H1 (cell line): ENCODE results near the gene CCDC88C. TPM values are rescaled to one million over a fixed set of nuclear protein-coding genes. Genes with fewer than 3 reads are reported as not detected.

Experiments
- CTCF ChIA-PET: fragments of 300-600 bp; sonication (Branson Sonifier 250); formaldehyde crosslinking; loops from one replicate; lab custom pipeline; 2021; ENCODE audit not compliant: partially characterized antibody; lab: Charles Lee
- POLR2A ChIA-PET: fragments of 300-600 bp; sonication (Branson Sonifier 250); formaldehyde crosslinking; loops from one replicate; lab custom pipeline; 2021; ENCODE audit warnings: inconsistent platforms; ENCODE audit not compliant: partially characterized antibody; lab: Charles Lee
- DNase-seq, 2 experiments: peaks; one replicate each; pipeline versions ENCODE4 v3.0.0 to v3.0.0-alpha.2; 2010 to 2022; ENCODE audit warnings: low spot score in 2 of 2, low read depth in 1 of 2, mixed read lengths in 1 of 2
- FAIRE-seq: peaks from 2 replicates; lab custom pipeline; 2011; peaks lifted over from hg19 to GRCh38; lab: Jason Lieb, UNC
- H2AFZ ChIP-seq: 2 replicates; pipeline ENCODE4 v1.8.1; 2012; ENCODE audit warnings: low read length, inconsistent platforms
- H2AK5ac ChIP-seq: 2 replicates; pipeline ENCODE4 v1.6.1; 2013; ENCODE audit warnings: low read depth, low read length
- H2BK120ac ChIP-seq: replicated peaks from 2 replicates; pipeline ENCODE3; 2013; ENCODE audit warnings: low read depth, low read length, inconsistent platforms
- H2BK12ac ChIP-seq: 2 replicates; pipeline ENCODE4 v1.6.1; 2013; ENCODE audit warnings: low read depth, low read length
- H2BK15ac ChIP-seq: 2 replicates; pipeline ENCODE4 v1.6.1; 2013; ENCODE audit warnings: low read length
- H2BK20ac ChIP-seq: 2 replicates; pipeline ENCODE4 v1.6.1; 2013; ENCODE audit warnings: low read length
- H2BK5ac ChIP-seq: 2 replicates; pipeline ENCODE4 v1.6.1; 2013; ENCODE audit warnings: low read depth, low read length
- H3K14ac ChIP-seq: 2 replicates; pipeline ENCODE4 v1.6.1; 2013; ENCODE audit warnings: inconsistent platforms; ENCODE audit not compliant: insufficient read length
- H3K18ac ChIP-seq: 2 replicates; pipeline ENCODE4 v1.6.1; 2013; ENCODE audit warnings: low read length; ENCODE audit errors: extremely low read depth
- H3K23ac ChIP-seq: 2 replicates; pipeline ENCODE4 v1.6.1; 2013; ENCODE audit warnings: inconsistent platforms; ENCODE audit not compliant: insufficient read length
- H3K23me2 ChIP-seq: 2 replicates; pipeline ENCODE4 v1.6.1; 2013; ENCODE audit warnings: low read depth, low read length
- H3K27ac ChIP-seq: 2 replicates; pipeline ENCODE4 v1.6.1; 2011; ENCODE audit warnings: low read depth, low read length, inconsistent platforms
- H3K27me3 ChIP-seq, 4 experiments: replicated peaks in 1 of 4; 1 replicate in 1 of 4; 2 replicates in 3 of 4; pipeline versions ENCODE4 v1.6.1 to v1.8.1; 2011 to 2013; ENCODE audit warnings: low read length in 3 of 4, mild to moderate bottlenecking in 3 of 4, inconsistent platforms in 2 of 4, mixed read lengths in 2 of 4, moderate library complexity in 1 of 4; ENCODE audit not compliant: control insufficient read depth in 3 of 4, insufficient read depth in 3 of 4; ENCODE audit errors: extremely low read depth in 1 of 4
- H3K36me3 ChIP-seq, 4 experiments: 2 replicates each; pipeline versions ENCODE4 v1.6.1 to v1.8.1; 2011 to 2013; ENCODE audit warnings: mild to moderate bottlenecking in 4 of 4, low read length in 3 of 4, moderate library complexity in 2 of 4, control low read depth in 1 of 4, inconsistent platforms in 1 of 4; ENCODE audit not compliant: insufficient read depth in 4 of 4, control insufficient read depth in 2 of 4
- H3K4ac ChIP-seq: replicated peaks from 2 replicates; pipeline ENCODE3; 2013; ENCODE audit warnings: low read length, low read depth, mixed read lengths, inconsistent platforms; ENCODE audit not compliant: insufficient read length
- H3K4me1 ChIP-seq, 4 experiments: replicated peaks in 1 of 4; 1 replicate in 1 of 4; 2 replicates in 3 of 4; pipeline versions ENCODE4 v1.6.1 to v1.8.1; 2011 to 2013; ENCODE audit warnings: low read length in 3 of 4, inconsistent platforms in 2 of 4, mixed read lengths in 1 of 4; ENCODE audit not compliant: insufficient read depth in 4 of 4, control insufficient read depth in 3 of 4
- H3K4me2 ChIP-seq, 2 experiments: 2 replicates each; pipeline versions ENCODE4 v1.6.1 to v1.8.1; 2011 to 2013; ENCODE audit warnings: low read depth in 2 of 2, low read length in 2 of 2, control low read depth in 1 of 2, inconsistent platforms in 1 of 2, mild to moderate bottlenecking in 1 of 2; ENCODE audit not compliant: insufficient read depth in 1 of 2
- H3K4me3 ChIP-seq, 4 experiments: fragments of 200-600, 300-600 bp in 1 of 4; sonication (generic), shearing (Covaris generic), sonication (Bioruptor Twin) in 1 of 4; 2 replicates each; pipeline versions ENCODE4 v1.5.1 to v1.8.1; 2011 to 2016; ENCODE audit warnings: low read length in 4 of 4, low read depth in 3 of 4, control low read depth in 2 of 4, inconsistent platforms in 2 of 4, mild to moderate bottlenecking in 2 of 4, mixed read lengths in 1 of 4, moderate library complexity in 1 of 4; ENCODE audit not compliant: insufficient read depth in 2 of 4; ENCODE audit errors: extremely low read depth in 1 of 4
- H3K56ac ChIP-seq: replicated peaks from 2 replicates; pipeline ENCODE3; 2013; ENCODE audit warnings: low read depth, mild to moderate bottlenecking, mixed read lengths, low read length, inconsistent platforms; ENCODE audit not compliant: insufficient read length
- H3K79me1 ChIP-seq: 2 replicates; pipeline ENCODE4 v1.6.1; 2013; ENCODE audit warnings: low read depth, low read length, control low read depth
- H3K79me2 ChIP-seq, 2 experiments: 2 replicates each; pipeline versions ENCODE4 v1.6.1 to v1.8.1; 2012 to 2013; ENCODE audit warnings: low read length in 2 of 2, mild to moderate bottlenecking in 2 of 2, inconsistent platforms in 1 of 2; ENCODE audit not compliant: insufficient read depth in 2 of 2, control insufficient read depth in 1 of 2
- H3K9ac ChIP-seq, 4 experiments: replicated peaks in 1 of 4; 1 replicate in 1 of 4; 2 replicates in 3 of 4; pipeline versions ENCODE4 v1.6.1 to v1.8.1; 2011 to 2013; ENCODE audit warnings: low read depth in 3 of 4, low read length in 3 of 4, control low read depth in 2 of 4, mild to moderate bottlenecking in 2 of 4, moderate library complexity in 2 of 4, inconsistent platforms in 1 of 4; ENCODE audit errors: extremely low read depth in 1 of 4
- H3K9me3 ChIP-seq, 2 experiments: 2 replicates each; pipeline versions ENCODE4 v1.6.1 to v1.8.1; 2012 to 2013; ENCODE audit warnings: mild to moderate bottlenecking in 2 of 2, moderate library complexity in 2 of 2, control low read depth in 1 of 2, inconsistent platforms in 1 of 2, low read depth in 1 of 2, low read length in 1 of 2, mixed read lengths in 1 of 2; ENCODE audit not compliant: insufficient read depth in 2 of 2
- H4K20me1 ChIP-seq, 2 experiments: replicated peaks in 1 of 2; 2 replicates each; pipeline versions ENCODE3 to v1.8.1; 2011 to 2013; ENCODE audit warnings: inconsistent platforms in 2 of 2, low read length in 2 of 2, mild to moderate bottlenecking in 1 of 2; ENCODE audit not compliant: insufficient read depth in 2 of 2, control insufficient read depth in 1 of 2
- H4K5ac ChIP-seq: 2 replicates; pipeline ENCODE4 v1.6.1; 2013; ENCODE audit warnings: low read length, low read depth, mixed read lengths, inconsistent platforms; ENCODE audit not compliant: insufficient read length
- H4K8ac ChIP-seq: 2 replicates; pipeline ENCODE4 v1.8.0; 2013; ENCODE audit warnings: mild to moderate bottlenecking, moderate library complexity, low read length, inconsistent platforms; ENCODE audit not compliant: insufficient read depth; ENCODE audit errors: extremely low read depth
- H4K91ac ChIP-seq: replicated peaks from 2 replicates; pipeline ENCODE3; 2013; ENCODE audit warnings: low read length, mixed read lengths, inconsistent platforms; ENCODE audit not compliant: insufficient read length
- CBX8 ChIP-seq: fragments of 300-800, 300-1000 bp; sonication (generic); IDR thresholded peaks from 2 replicates; pipeline ENCODE4 v1.7.1; 2016; ENCODE audit warnings: low read depth, low read length, borderline replicate concordance
- EGR1 ChIP-seq: IDR thresholded peaks from 2 replicates; pipeline ENCODE4 v1.6.1; 2011; ENCODE audit warnings: low read depth, low read length, borderline replicate concordance
- EZH2 ChIP-seq: fragments of 200-600 bp; sonication (generic); IDR thresholded peaks from 2 replicates; pipeline ENCODE4 v1.7.1; 2012; ENCODE audit warnings: low read depth, mild to moderate bottlenecking, moderate library complexity, low read length, inconsistent platforms; ENCODE audit not compliant: severe bottlenecking
- JUND ChIP-seq: IDR thresholded peaks from 2 replicates; pipeline ENCODE4 v1.6.1; 2011; ENCODE audit warnings: mild to moderate bottlenecking, improper control_type of control experiment, low read length
- RAD21 ChIP-seq, 2 experiments: IDR thresholded peaks in 1 of 2; conservative IDR thresholded peaks in 1 of 2; 2 replicates each; pipeline ENCODE4 v1.6.1; 2011; ENCODE audit warnings: low read depth in 2 of 2, low read length in 2 of 2, improper control_type of control experiment in 1 of 2, inconsistent platforms in 1 of 2, mild to moderate bottlenecking in 1 of 2, moderate library complexity in 1 of 2
- SAP30 ChIP-seq: fragments of 300-600 bp; sonication (generic); IDR thresholded peaks from 2 replicates; pipeline ENCODE4 v1.7.1; 2012; ENCODE audit warnings: low read length, moderate library complexity, mild to moderate bottlenecking, inconsistent platforms; ENCODE audit not compliant: insufficient read depth, insufficient replicate concordance
- SIN3A ChIP-seq, 2 experiments: IDR thresholded peaks in 1 of 2; conservative IDR thresholded peaks in 1 of 2; 2 replicates each; pipeline ENCODE4 v1.6.1; 2011 to 2012; ENCODE audit warnings: low read length in 2 of 2, improper control_type of control experiment in 1 of 2, low read depth in 1 of 2, mild to moderate bottlenecking in 1 of 2
- SIX5 ChIP-seq: IDR thresholded peaks from 2 replicates; pipeline ENCODE4 v1.6.1; 2011; ENCODE audit warnings: mild to moderate bottlenecking, low read depth, low read length
- SUZ12 ChIP-seq: fragments of 200-600 bp; sonication (generic); IDR thresholded peaks from 2 replicates; pipeline ENCODE4 v1.6.1; 2012; ENCODE audit warnings: mild to moderate bottlenecking, inconsistent platforms, low read length, moderate library complexity, mixed read lengths
- WGBS, 2 experiments: shearing (Covaris generic) in 1 of 2; methylation state at CpG; one replicate each; pipeline versions ENCODE4 v1.1.6 to v1.1.7; 2013 to 2015; ENCODE audit warnings: low lambda C conversion rate in 2 of 2, mixed read lengths in 2 of 2, inconsistent platforms in 1 of 2, low coverage in 1 of 2, missing lambda C conversion rate in 1 of 2; ENCODE audit not compliant: insufficient replicate concordance in 2 of 2, insufficient coverage in 1 of 2, insufficient read length in 1 of 2; ENCODE audit errors: extremely low coverage in 1 of 2, missing lambda C conversion rate in 1 of 2; 5-methylcytosine and 5-hydroxymethylcytosine counted together
- polyA plus RNA-seq, 7 experiments: library from polyadenylated mRNA; depleted of rRNA in 3 of 7; stranded (reverse) in 5 of 7; unstranded in 2 of 7; fragments of >200 nt in 5 of 7; fragments of 200-250 nt in 2 of 7; gene quantifications; 1 replicate in 5 of 7; 2 replicates in 1 of 7; 4 replicates in 1 of 7; pipeline versions ENCODE4 v1.2.1 to v1.2.3, GENCODE V29; 2011 to 2013; ENCODE audit warnings: missing spikeins in 2 of 7, mixed read lengths in 2 of 7
- total RNA-seq: library from RNA; stranded (reverse); fragmentation: NEBNext Ultra II Directional; extraction: Animal tissue kit (Norgen Biotek cat#: 25700); gene quantifications from 2 replicates; pipeline ENCODE4 v1.2.1, GENCODE V29; 2021
- TF ChIP-seq, protein P1 (sequence below): IDR thresholded peaks from 2 replicates; pipeline ENCODE4 v1.6.1; 2012; ENCODE audit warnings: low read length, inconsistent platforms

Gene CCDC88C
- total and polyA plus RNA-seq, 2 of the 8 experiments (the other 6 are each of a cell fraction or from before 2014, with no cell fraction given), result 10.3 to 57.7 TPM

DNA sequence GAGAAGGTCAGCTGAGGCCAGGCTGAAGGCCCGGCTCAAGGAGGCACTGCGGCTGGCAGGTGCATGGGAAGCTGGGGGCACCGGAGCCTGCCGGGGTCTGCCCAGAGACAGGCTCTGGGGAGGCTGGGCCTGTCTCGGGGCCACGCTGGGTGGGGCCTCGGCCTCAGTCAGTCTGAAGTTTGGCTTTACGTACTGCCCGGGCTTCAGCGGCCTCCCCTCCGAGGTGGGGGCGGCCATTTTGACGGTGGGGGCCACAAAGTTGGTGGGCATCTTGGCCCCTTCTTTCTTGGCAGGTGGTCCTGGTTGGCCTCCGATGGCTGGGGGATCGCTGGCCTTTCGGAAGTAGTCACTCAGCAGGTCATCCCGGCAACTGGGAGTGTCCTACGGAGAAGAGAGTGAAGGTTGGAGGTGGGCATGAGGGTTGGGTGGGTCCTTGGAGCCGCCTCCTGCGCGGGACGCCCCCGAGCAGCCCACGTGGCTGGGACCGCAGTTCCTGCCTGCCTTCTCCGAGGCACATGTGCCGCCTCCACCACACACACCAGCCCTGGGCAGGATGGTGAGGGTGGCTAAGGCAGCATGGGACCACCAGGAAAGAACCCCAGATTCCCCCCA is 144.2 kb downstream of the CCDC88C start:
- Histone ChIP-seq H4K91ac (no peak overlapping the region), H3K27ac (no peak overlapping the region), H3K4me3 (no peak overlapping the region), H3K18ac (no peak overlapping the region), H2BK12ac (no peak overlapping the region), H3K23ac (no peak overlapping the region), H3K14ac (no peak overlapping the region), H2AFZ (no peak overlapping the region), H3K23me2 (no peaks in the 10 kb centered on the region), H3K79me1 (no peaks in the 10 kb centered on the region), H3K9me3 (no peaks in the 10 kb centered on the region), H2BK15ac (no peak overlapping the region), H3K4me1 (no peaks in the 10 kb centered on the region), H3K56ac (no peak overlapping the region), H3K4ac (no peak overlapping the region), H3K9ac (no peak overlapping the region), H4K20me1 (peaks cover 2 to 4% of the 10 kb centered on the region in 2 experiments), H2BK5ac (no peak overlapping the region; the same call in 1 of the 2 replicates), H2BK20ac (no peak overlapping the region), H3K36me3 (peaks cover 5 to 42% (median 26%) of the 10 kb centered on the region in 4 experiments; a peak in 7 of 8 replicates), H2BK120ac (no peak overlapping the region), H3K4me2 (no peak overlapping the region), H4K5ac (no peak overlapping the region), H4K8ac (peak overlapping the region; percentile 89), H3K27me3 (no peaks in the 10 kb centered on the region), H3K79me2 (no peaks in the 10 kb centered on the region), H2AK5ac (no peak overlapping the region)
- POLR2A ChIA-PET, result no interaction called here
- DNase-seq, result no peak
- no peak for FAIRE-seq
- WGBS, 2 experiments, result 94% methylated on average over 25 of the region's 27 CpGs; no CpG with 5 or more reads in 1 of the 2 experiments
- CTCF ChIA-PET, result interaction anchor here (1.1 to 7.3 kb wide), 6 partner anchors 12 to 97 kb away, joined by 3 to 57 read pairs (median 6); no protein-coding TSS in a partner anchor
- TF ChIP-seq CBX8 (no peak), EZH2 (no peak), SIN3A (conservative IDR thresholded peaks at IDR 0.05 in 1 of 2, IDR thresholded peaks at IDR 0.05 in 1 of 2; ENCODE audit: low read depth in 1 of 2, low read length in 2 of 2) (no peak), EGR1 (no peak), JUND (no peak), SUZ12 (no peak), SIX5 (no peak), SAP30 (no peak), RAD21 (IDR thresholded peaks at IDR 0.05 in 1 of 2, conservative IDR thresholded peaks at IDR 0.05 in 1 of 2; ENCODE audit: low read depth in 2 of 2, low read length in 2 of 2) (no peak)
- TF ChIP-seq, protein P1, sequence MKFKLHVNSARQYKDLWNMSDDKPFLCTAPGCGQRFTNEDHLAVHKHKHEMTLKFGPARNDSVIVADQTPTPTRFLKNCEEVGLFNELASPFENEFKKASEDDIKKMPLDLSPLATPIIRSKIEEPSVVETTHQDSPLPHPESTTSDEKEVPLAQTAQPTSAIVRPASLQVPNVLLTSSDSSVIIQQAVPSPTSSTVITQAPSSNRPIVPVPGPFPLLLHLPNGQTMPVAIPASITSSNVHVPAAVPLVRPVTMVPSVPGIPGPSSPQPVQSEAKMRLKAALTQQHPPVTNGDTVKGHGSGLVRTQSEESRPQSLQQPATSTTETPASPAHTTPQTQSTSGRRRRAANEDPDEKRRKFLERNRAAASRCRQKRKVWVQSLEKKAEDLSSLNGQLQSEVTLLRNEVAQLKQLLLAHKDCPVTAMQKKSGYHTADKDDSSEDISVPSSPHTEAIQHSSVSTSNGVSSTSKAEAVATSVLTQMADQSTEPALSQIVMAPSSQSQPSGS, result no peak
